GM18519 (cell line): ENCODE results near the gene NPLOC4.
"Not testable (repeated sequence)": the region's sequence is repeated elsewhere in the genome, so short reads cannot be mapped to it uniquely, and the experiment has no call there.

Source experiments
- ATAC-seq: cut with Tn5 transposase; IDR thresholded peaks from one replicate; pipeline ENCODE4 v1.9.1; 2021; ENCODE audit warnings: mild to moderate bottlenecking, moderate library complexity; ENCODE audit not compliant: unreplicated experiment, low FRiP score

Gene NPLOC4

GRCh38 chr17:81593105-81593871, 43.6 kb downstream of the NPLOC4 start:
- ATAC-seq: no peak

- no peak for ATAC-seq
Measured at GRCh38 chr17:81591971-81592370, 44.9 kb downstream of the NPLOC4 start.

- no peak for ATAC-seq
Measured at GRCh38 chr17:81590121-81590520, 46.8 kb downstream of the NPLOC4 start.

GRCh38 chr17:81589612-81590011, 47.3 kb downstream of the NPLOC4 start:
- ATAC-seq: no peak

- ATAC-seq: no peak
Measured at GRCh38 chr17:81586096-81586495, 50.8 kb downstream of the NPLOC4 start.

- ATAC-seq: not testable (repeated sequence)
Measured at GRCh38 chr17:81584771-81585170, 52.1 kb downstream of the NPLOC4 start.

GRCh38 chr17:81583589-81584342, 53.1 kb downstream of the NPLOC4 start:
- ATAC-seq: no peak

GRCh38 chr17:81582749-81583148, 54.2 kb downstream of the NPLOC4 start:
- no peak for ATAC-seq

- ATAC-seq: no peak
Measured at GRCh38 chr17:81582341-81582740, 54.6 kb downstream of the NPLOC4 start.

- no peak for ATAC-seq
Measured at GRCh38 chr17:81581758-81582157, 55.2 kb downstream of the NPLOC4 start.

GRCh38 chr17:81580481-81580880, 56.4 kb downstream of the NPLOC4 start:
- no peak for ATAC-seq

GRCh38 chr17:81579821-81580321, 57.0 kb downstream of the NPLOC4 start:
- no peak for ATAC-seq

- ATAC-seq: no peak
Measured at GRCh38 chr17:81579298-81579697, 57.6 kb downstream of the NPLOC4 start.

- no peak for ATAC-seq
Measured at GRCh38 chr17:81578561-81579225, 58.2 kb downstream of the NPLOC4 start.

- no peak for ATAC-seq
Measured at GRCh38 chr17:81578038-81578441, 58.9 kb downstream of the NPLOC4 start.

GRCh38 chr17:81577278-81578000, 59.5 kb downstream of the NPLOC4 start:
- ATAC-seq: no peak

GRCh38 chr17:81576621-81577277, 60.2 kb downstream of the NPLOC4 start:
- ATAC-seq: no peak

- ATAC-seq: no peak
Measured at GRCh38 chr17:81575836-81576235, 61.1 kb downstream of the NPLOC4 start.

GRCh38 chr17:81574643-81574956, 62.3 kb downstream of the NPLOC4 start:
- ATAC-seq: no peak
